T-cell (primary cell): ENCODE measurements around the gene CD79A. TPM values are rescaled to one million over a fixed set of nuclear protein-coding genes. Genes with fewer than 3 reads are reported as not detected.

ENCODE experiments used
- ATAC-seq, 4 experiments: fragments of 200-7000 bp in 3 of 4; fragments of 150-1000 bp in 1 of 4; cut with Tn5 transposase; replicated peaks in 1 of 4; 1 replicate in 3 of 4; 2 replicates in 1 of 4; pipeline ENCODE4 v1.10.0; 2021; ENCODE audit warnings: moderate library complexity in 3 of 4, mild to moderate bottlenecking in 2 of 4, moderate number of reproducible peaks in 1 of 4
- CTCF ChIA-PET, 2 donors: fragments of 300-600 bp; sonication (Branson Sonifier 250); formaldehyde crosslinking; loops; one replicate each; lab custom pipeline; 2022; ENCODE audit warnings: antibody characterized with exemption in 2 of 2; lab: Charles Lee
- POLR2A ChIA-PET, 2 donors: fragments of 300-600 bp; sonication (Branson Sonifier 250); formaldehyde crosslinking; loops; one replicate each; lab custom pipeline; 2022; ENCODE audit warnings: antibody characterized with exemption in 2 of 2; lab: Charles Lee
- DNase-seq, 35 experiments: peaks; one replicate each; pipeline versions ENCODE4 v3.0.0 to v3.0.0-alpha.2; 2013 to 2023
- H3K27ac ChIP-seq: one replicate; pipeline ENCODE4 v1.5.1; 2013; ENCODE audit warnings: low read length
- H3K27me3 ChIP-seq, 2 experiments: replicated peaks in 1 of 2; 1 replicate in 1 of 2; 2 replicates in 1 of 2; pipeline versions ENCODE4 v1.6.1 to v1.7.0; 2013; ENCODE audit warnings: low read length in 1 of 2, mixed read lengths in 1 of 2; ENCODE audit not compliant: control insufficient read depth in 2 of 2, insufficient read depth in 2 of 2; ENCODE audit errors: extremely low read depth in 1 of 2
- H3K36me3 ChIP-seq, 2 donors: 1 replicate in 1 of 2; 2 replicates in 1 of 2; pipeline versions ENCODE4 v1.6.1 to v1.7.0; 2013; ENCODE audit warnings: low read length in 1 of 2; ENCODE audit not compliant: control insufficient read depth in 2 of 2, insufficient read depth in 1 of 2; ENCODE audit errors: extremely low read depth in 1 of 2
- H3K4me1 ChIP-seq, 2 experiments: 1 replicate in 1 of 2; 2 replicates in 1 of 2; pipeline versions ENCODE4 v1.6.1 to v1.7.0; 2013; ENCODE audit warnings: low read length in 2 of 2, mixed read lengths in 1 of 2; ENCODE audit not compliant: insufficient read depth in 2 of 2, control insufficient read depth in 1 of 2; ENCODE audit errors: extremely low read depth in 1 of 2
- H3K4me3 ChIP-seq, 2 donors: 1 replicate in 1 of 2; 2 replicates in 1 of 2; pipeline versions ENCODE4 v1.5.1 to v1.7.0; 2013; ENCODE audit warnings: mild to moderate bottlenecking in 2 of 2, low read length in 1 of 2, moderate library complexity in 1 of 2; ENCODE audit not compliant: control insufficient read depth in 1 of 2; ENCODE audit errors: extremely low read depth in 1 of 2
- H3K9me3 ChIP-seq: 2 replicates; pipeline ENCODE4 v1.7.0; 2013
- H3K27ac Mint-ChIP-seq, 2 donors: one replicate each; pipeline ENCODE4 v1.8.0; 2020 to 2021; ENCODE audit warnings: mild to moderate bottlenecking in 2 of 2, mixed read lengths in 2 of 2
- H3K27me3 Mint-ChIP-seq, 2 donors: one replicate each; pipeline ENCODE4 v1.8.0; 2021 to 2022; ENCODE audit warnings: mixed read lengths in 2 of 2
- H3K36me3 Mint-ChIP-seq: one replicate; pipeline ENCODE4 v1.8.0; 2021; ENCODE audit warnings: mixed read lengths
- H3K4me1 Mint-ChIP-seq, 3 donors: one replicate each; pipeline ENCODE4 v1.8.0; 2020 to 2022; ENCODE audit warnings: mixed read lengths in 3 of 3, mild to moderate bottlenecking in 1 of 3
- H3K4me3 Mint-ChIP-seq, 3 donors: one replicate each; pipeline ENCODE4 v1.8.0; 2020 to 2022; ENCODE audit warnings: mild to moderate bottlenecking in 3 of 3, mixed read lengths in 3 of 3, moderate library complexity in 3 of 3
- H3K9me3 Mint-ChIP-seq, 3 donors: one replicate each; pipeline ENCODE4 v1.8.0; 2020 to 2022; ENCODE audit warnings: mixed read lengths in 3 of 3
- WGBS: methylation state at CpG from one replicate; pipeline ENCODE4 v1.1.5; 2013; ENCODE audit warnings: missing lambda C conversion rate; ENCODE audit not compliant: insufficient coverage; 5-methylcytosine and 5-hydroxymethylcytosine counted together
- total RNA-seq, 35 experiments: library from RNA in 6 of 35; stranded (reverse) in 6 of 35; fragments of 120-200 nt in 1 of 35; gene quantifications; one replicate each; pipeline versions ENCODE4 v1.2.1 to v1.2.4 and lab custom pipeline; 2013 to 2026

The CD79A gene
- total RNA-seq, 5 donors from 2014 or later (not counting 1 experiment from before 2014, with no cell fraction given), result 15.9 to 51.1 (median 19.0) TPM

GRCh38 chr19:41890936-41891335 is 13.9 kb downstream of the CD79A start:
- POLR2A ChIA-PET, result interaction anchor here in 1 of 2 donors (0.6 kb wide), 1 partner anchor 10 kb away, joined by 3 read pairs; no protein-coding TSS in a partner anchor
- Mint-ChIP-seq H3K4me3 (peak overlapping the region in 1 of 3 donors; percentile 98), H3K9me3 (no peaks in the 10 kb centered on the region), H3K36me3 (peaks cover 49% of the 10 kb centered on the region), H3K4me1 (peaks cover 68 to 82% (median 71%) of the 10 kb centered on the region in 3 donors), H3K27me3 (no peaks in the 10 kb centered on the region), H3K27ac (peak overlapping the region; percentile 84 to 97)
- Histone ChIP-seq H3K9me3 (no peaks in the 10 kb centered on the region), H3K27me3 (no peaks in the 10 kb centered on the region), H3K4me3 (peak overlapping the region in 1 of 2 donors; percentile 30), H3K27ac (peak overlapping the region; percentile 32), H3K4me1 (peaks cover 38 to 95% of the 10 kb centered on the region in 2 experiments), H3K36me3 (peaks cover 18 to 75% of the 10 kb centered on the region in 2 donors)
- DNase-seq (no peak), ATAC-seq (no peak)
- WGBS, result 80% methylated on average over 2 of the region's 4 CpGs
- CTCF ChIA-PET, result interaction anchor here in 1 of 2 donors (1.0 kb wide), 1 partner anchor 31 kb away, joined by 6 read pairs; no protein-coding TSS in a partner anchor

- H3K27ac Mint-ChIP-seq, result peak overlapping the region in 1 of 2 donors; percentile 87
- H3K9me3 Mint-ChIP-seq, result no peaks in the 10 kb centered on the region
- peak overlapping the region in 1 of 2 donors; percentile 7 for H3K4me3 ChIP-seq
- peaks cover 65 to 74% (median 66%) of the 10 kb centered on the region in 3 donors for H3K4me1 Mint-ChIP-seq
- no peaks in the 10 kb centered on the region for H3K9me3 ChIP-seq
- peaks cover 23 to 84% of the 10 kb centered on the region in 2 donors for H3K36me3 ChIP-seq
- H3K27me3 Mint-ChIP-seq, result no peaks in the 10 kb centered on the region
- H3K27me3 ChIP-seq, result no peaks in the 10 kb centered on the region
- peak overlapping the region; percentile 66 for H3K27ac ChIP-seq
- H3K4me3 Mint-ChIP-seq, result peak overlapping the region in 1 of 3 donors; percentile 70
- DNase-seq (no peak), ATAC-seq (no peak)
- ChIA-PET POLR2A (no interaction called here), CTCF (no interaction called here)
- WGBS, result 97% methylated on average over 25 of the region's 34 CpGs
- H3K4me1 ChIP-seq, result peaks cover 39 to 95% of the 10 kb centered on the region in 2 experiments
- H3K36me3 Mint-ChIP-seq, result peaks cover 40% of the 10 kb centered on the region
These were observed 15.3 kb downstream of the CD79A start for GRCh38 chr19:41892173-41892902.

GRCh38 chr19:41893899-41894298 is 16.8 kb downstream of the CD79A start:
- no peak overlapping the region for H3K4me3 ChIP-seq
- Mint-ChIP-seq H3K36me3 (peaks cover 46% of the 10 kb centered on the region), H3K4me3 (peak overlapping the region in 1 of 3 donors; percentile 54), H3K27ac (peak overlapping the region; percentile 79 to 82), H3K9me3 (no peaks in the 10 kb centered on the region), H3K27me3 (no peaks in the 10 kb centered on the region), H3K4me1 (peaks cover 65 to 73% (median 66%) of the 10 kb centered on the region in 3 donors)
- WGBS, result 81% methylated on average over 5 of the region's 6 CpGs
- ATAC-seq, result peak in 2 of 4 experiments; percentile 21 to 52
- H3K36me3 ChIP-seq, result peaks cover 23 to 88% of the 10 kb centered on the region in 2 donors
- H3K27me3 ChIP-seq, result no peaks in the 10 kb centered on the region
- peak in 4 of 35 experiments; percentile 34 to 45 (median 38) for DNase-seq
- POLR2A ChIA-PET, result no interaction called here
- CTCF ChIA-PET, result no interaction called here
- peak overlapping the region; percentile 55 for H3K27ac ChIP-seq
- no peaks in the 10 kb centered on the region for H3K9me3 ChIP-seq
- peaks cover 37 to 91% of the 10 kb centered on the region in 2 experiments for H3K4me1 ChIP-seq

- Histone ChIP-seq H3K27me3 (no peaks in the 10 kb centered on the region), H3K9me3 (no peaks in the 10 kb centered on the region), H3K4me3 (no peak overlapping the region), H3K4me1 (peaks cover 33 to 89% of the 10 kb centered on the region in 2 experiments), H3K36me3 (peaks cover 23 to 88% of the 10 kb centered on the region in 2 donors), H3K27ac (peak overlapping the region; percentile 55)
- H3K4me3 Mint-ChIP-seq, result peak overlapping the region in 1 of 3 donors; percentile 54
- H3K27ac Mint-ChIP-seq, result peak overlapping the region; percentile 79 to 82
- CTCF ChIA-PET, result interaction anchor here in 1 of 2 donors (0.7 kb wide), 1 partner anchor 138 kb away, joined by 3 read pairs; no protein-coding TSS in a partner anchor
- H3K4me1 Mint-ChIP-seq, result peaks cover 65 to 73% (median 65%) of the 10 kb centered on the region in 3 donors
- WGBS, result 67% methylated on average over 9 of the region's 14 CpGs
- DNase-seq (no peak), ATAC-seq (no peak)
- H3K36me3 Mint-ChIP-seq, result peaks cover 47% of the 10 kb centered on the region
- no peaks in the 10 kb centered on the region for H3K9me3 Mint-ChIP-seq
- no peaks in the 10 kb centered on the region for H3K27me3 Mint-ChIP-seq
- POLR2A ChIA-PET, result no interaction called here
These were observed 17.3 kb downstream of the CD79A start for GRCh38 chr19:41894350-41894749.

- CTCF ChIA-PET, result interaction anchor here in 1 of 2 donors (0.5 kb wide), 1 partner anchor 49 kb away, joined by 3 read pairs; no protein-coding TSS in a partner anchor
- DNase-seq, result peak in 1 of 35 experiments; percentile 44
- Mint-ChIP-seq H3K27ac (peak overlapping the region; percentile 89 to 91), H3K4me3 (peak overlapping the region in 1 of 3 donors; percentile 62), H3K9me3 (no peaks in the 10 kb centered on the region), H3K36me3 (peaks cover 41% of the 10 kb centered on the region), H3K4me1 (peaks cover 57 to 67% (median 60%) of the 10 kb centered on the region in 3 donors), H3K27me3 (no peaks in the 10 kb centered on the region)
- Histone ChIP-seq H3K4me1 (peaks cover 26 to 76% of the 10 kb centered on the region in 2 experiments), H3K27me3 (no peaks in the 10 kb centered on the region), H3K36me3 (peaks cover 24 to 85% of the 10 kb centered on the region in 2 donors), H3K9me3 (no peaks in the 10 kb centered on the region), H3K4me3 (no peak overlapping the region), H3K27ac (peak overlapping the region; percentile 29)
- 40% methylated on average over 2 of the region's 19 CpGs for WGBS
- POLR2A ChIA-PET, result interaction anchor here (0.5 to 1.0 kb wide), 2 partner anchors 21 to 48 kb away, joined by 3 read pairs; no protein-coding TSS in a partner anchor
- ATAC-seq, result peak in 3 of 4 experiments; percentile 25 to 56 (median 34)
These were observed 18.9 kb downstream of the CD79A start for GRCh38 chr19:41895745-41896580.
